Measurements from ENCODE around the gene RAC2.

The RAC2 gene

DNA sequence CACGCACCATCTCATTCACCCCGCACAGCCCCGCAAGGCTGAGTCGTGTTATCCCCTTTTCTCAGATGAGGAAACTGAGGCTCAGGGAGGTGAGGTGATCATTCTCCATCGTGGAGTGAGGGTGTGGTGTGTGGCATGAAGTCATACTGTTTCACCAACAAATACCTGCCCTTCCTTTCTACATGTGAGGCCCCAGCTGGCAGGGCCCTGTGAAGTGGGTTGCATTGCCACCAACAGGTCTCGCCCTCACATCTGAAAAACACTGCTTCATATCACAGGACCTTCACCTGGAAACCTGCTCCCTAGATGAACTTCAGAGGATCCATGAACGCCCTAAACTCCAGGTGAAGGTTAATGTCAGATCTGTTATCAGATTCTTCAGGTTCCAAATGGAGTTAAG, 36.1 kb downstream of the RAC2 start:
- H3K36me3 ChIP-seq (replicated peaks; ENCODE audit: insufficient read depth, low read length), result no peaks in the 10 kb centered on the region
- no peak overlapping the region for H2AFZ ChIP-seq (ENCODE audit: low read length)
- H3K4me3 ChIP-seq (ENCODE audit: low read length), result no peak overlapping the region
- no peaks in the 10 kb centered on the region for H3K79me2 ChIP-seq (ENCODE audit: low read length)
- DNase-seq, result no peak
- no peak overlapping the region for H3K27ac ChIP-seq (ENCODE audit: low read length)
- no peaks in the 10 kb centered on the region for H3F3A ChIP-seq (ENCODE audit: insufficient read depth, low read length)
- no peaks in the 10 kb centered on the region for H3K27me3 ChIP-seq (replicated peaks; ENCODE audit: insufficient read depth, low read length)
- no peaks in the 10 kb centered on the region for H3K4me1 ChIP-seq (ENCODE audit: low read length)
- H3K4me2 ChIP-seq (ENCODE audit: low read depth, low read length), result no peak overlapping the region
- H4K20me1 ChIP-seq (ENCODE audit: insufficient read depth, low read length), result no peaks in the 10 kb centered on the region
- TF ChIP-seq, protein P1, sequence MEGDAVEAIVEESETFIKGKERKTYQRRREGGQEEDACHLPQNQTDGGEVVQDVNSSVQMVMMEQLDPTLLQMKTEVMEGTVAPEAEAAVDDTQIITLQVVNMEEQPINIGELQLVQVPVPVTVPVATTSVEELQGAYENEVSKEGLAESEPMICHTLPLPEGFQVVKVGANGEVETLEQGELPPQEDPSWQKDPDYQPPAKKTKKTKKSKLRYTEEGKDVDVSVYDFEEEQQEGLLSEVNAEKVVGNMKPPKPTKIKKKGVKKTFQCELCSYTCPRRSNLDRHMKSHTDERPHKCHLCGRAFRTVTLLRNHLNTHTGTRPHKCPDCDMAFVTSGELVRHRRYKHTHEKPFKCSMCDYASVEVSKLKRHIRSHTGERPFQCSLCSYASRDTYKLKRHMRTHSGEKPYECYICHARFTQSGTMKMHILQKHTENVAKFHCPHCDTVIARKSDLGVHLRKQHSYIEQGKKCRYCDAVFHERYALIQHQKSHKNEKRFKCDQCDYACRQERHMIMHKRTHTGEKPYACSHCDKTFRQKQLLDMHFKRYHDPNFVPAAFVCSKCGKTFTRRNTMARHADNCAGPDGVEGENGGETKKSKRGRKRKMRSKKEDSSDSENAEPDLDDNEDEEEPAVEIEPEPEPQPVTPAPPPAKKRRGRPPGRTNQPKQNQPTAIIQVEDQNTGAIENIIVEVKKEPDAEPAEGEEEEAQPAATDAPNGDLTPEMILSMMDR (IDR thresholded peaks at IDR 0.05; ENCODE audit: low read length), result no peak
- no peak for TF ChIP-seq EZH2 (optimal IDR thresholded peaks at IDR 0.05; ENCODE audit: low read depth, low read length)
- no peak overlapping the region for H3K9ac ChIP-seq (ENCODE audit: low read length)
- no peaks in the 10 kb centered on the region for H3K9me3 ChIP-seq (replicated peaks; ENCODE audit: insufficient read depth, low read length)
- H3K9me2 ChIP-seq (replicated peaks; ENCODE audit: insufficient read depth, low read length), result no peaks in the 10 kb centered on the region

DNA sequence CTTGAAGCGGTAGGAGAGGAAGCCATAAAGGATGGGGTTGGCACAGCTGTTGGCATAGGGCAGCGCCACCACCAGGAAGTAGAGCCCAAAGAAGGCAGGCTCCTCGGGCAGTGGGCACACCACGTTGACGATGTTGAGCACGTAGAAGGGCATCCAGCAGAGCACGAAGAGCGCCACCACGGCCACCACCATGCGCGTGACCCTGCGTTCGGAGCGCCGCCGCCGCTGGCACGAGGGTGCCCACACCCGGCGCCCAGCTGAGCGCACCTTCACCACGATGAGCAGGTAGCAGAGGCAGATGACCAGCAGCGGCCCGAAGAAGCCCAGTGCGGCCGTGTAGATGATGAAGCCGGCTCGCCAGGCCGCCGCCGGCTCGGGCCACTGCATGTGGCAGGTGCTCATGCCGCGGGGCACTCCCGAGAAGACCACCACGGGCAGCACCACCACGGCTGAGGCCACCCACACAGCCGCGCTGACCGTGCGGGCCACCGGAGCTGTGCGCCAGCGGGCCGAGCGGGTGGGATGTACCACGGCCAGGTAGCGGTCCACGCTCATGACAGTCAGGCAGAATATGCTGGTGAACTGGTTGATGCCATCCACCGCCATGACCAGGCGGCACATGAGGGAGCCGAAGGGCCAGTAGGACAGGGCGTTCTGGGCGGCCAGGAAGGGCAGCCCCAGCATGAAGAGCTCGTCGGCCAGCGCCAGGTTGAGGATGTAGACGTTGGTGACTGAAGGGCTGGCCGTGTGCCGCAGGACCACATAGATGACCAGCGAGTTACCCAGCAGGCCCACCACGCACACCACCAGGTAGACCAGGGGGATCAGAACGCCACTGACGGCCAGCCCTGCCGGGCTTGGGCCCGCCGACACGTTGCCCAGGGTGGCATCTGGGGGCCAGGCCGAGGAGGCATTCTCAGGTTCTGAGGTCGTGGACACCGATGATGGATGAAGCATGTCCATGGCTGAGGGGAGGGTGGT, 36.9 kb downstream of the RAC2 start:
- no peaks in the 10 kb centered on the region for H3K36me3 ChIP-seq (replicated peaks; ENCODE audit: insufficient read depth, low read length)
- no peak overlapping the region for H3K4me2 ChIP-seq (ENCODE audit: low read depth, low read length)
- H3K4me1 ChIP-seq (ENCODE audit: low read length), result no peaks in the 10 kb centered on the region
- H3K27me3 ChIP-seq (replicated peaks; ENCODE audit: insufficient read depth, low read length), result no peaks in the 10 kb centered on the region
- no peaks in the 10 kb centered on the region for H3F3A ChIP-seq (ENCODE audit: insufficient read depth, low read length)
- no peak for DNase-seq
- H2AFZ ChIP-seq (ENCODE audit: low read length), result no peak overlapping the region
- no peak for TF ChIP-seq EZH2 (optimal IDR thresholded peaks at IDR 0.05; ENCODE audit: low read depth, low read length)
- TF ChIP-seq, protein P1 (IDR thresholded peaks at IDR 0.05; ENCODE audit: low read length), result no peak
- TF ChIP-seq EZH2phosphoT487 (IDR thresholded peaks at IDR 0.05; ENCODE audit: low read length), result no peak
- H3K4me3 ChIP-seq (ENCODE audit: low read length), result no peak overlapping the region
- H3K79me2 ChIP-seq (ENCODE audit: low read length), result no peaks in the 10 kb centered on the region
- no peak overlapping the region for H3K9ac ChIP-seq (ENCODE audit: low read length)
- no peaks in the 10 kb centered on the region for H3K9me3 ChIP-seq (replicated peaks; ENCODE audit: insufficient read depth, low read length)
- no peaks in the 10 kb centered on the region for H3K9me2 ChIP-seq (replicated peaks; ENCODE audit: insufficient read depth, low read length)
- no peak overlapping the region for H3K27ac ChIP-seq (ENCODE audit: low read length)
- no peaks in the 10 kb centered on the region for H4K20me1 ChIP-seq (ENCODE audit: insufficient read depth, low read length)

DNA sequence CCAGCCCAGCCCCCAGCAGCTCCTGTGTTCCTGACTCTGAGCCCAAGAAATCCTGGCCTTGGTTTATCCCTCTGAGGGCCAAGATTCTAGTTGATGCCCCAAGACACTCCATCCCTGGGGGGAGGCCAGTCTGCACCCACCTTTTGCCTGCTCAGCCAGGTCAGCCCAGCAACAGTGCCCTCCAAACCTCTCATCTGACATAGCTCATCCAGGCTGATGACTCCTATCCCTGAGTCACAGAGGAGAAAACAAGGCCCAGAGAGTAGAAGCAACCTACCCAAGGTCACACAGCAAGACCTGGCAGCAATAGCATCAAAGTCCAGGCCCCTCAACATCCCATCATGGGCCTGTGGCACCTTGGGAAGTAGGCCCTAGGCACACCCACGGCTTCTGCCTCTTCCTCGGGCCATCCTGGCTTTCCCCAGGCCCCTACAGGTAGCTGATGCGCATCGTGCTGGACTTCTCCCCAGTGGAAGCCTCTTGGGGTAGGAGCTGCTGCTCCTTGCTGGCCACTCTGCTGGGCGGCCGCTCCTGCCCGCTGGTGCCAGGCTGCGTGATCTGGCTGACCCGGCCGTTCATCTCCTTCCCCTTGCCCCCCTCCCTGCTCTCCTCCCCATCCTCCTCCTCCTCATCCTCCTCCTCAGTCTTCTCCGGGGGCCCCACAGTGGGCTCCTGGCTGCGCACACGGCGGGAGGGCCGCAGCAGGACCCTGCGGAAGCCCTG, 37.8 kb downstream of the RAC2 start:
- Histone ChIP-seq H3K9me2 (replicated peaks; ENCODE audit: insufficient read depth, low read length) (no peaks in the 10 kb centered on the region), H3K9ac (ENCODE audit: low read length) (no peak overlapping the region), H3K27ac (ENCODE audit: low read length) (no peak overlapping the region), H3K9me3 (replicated peaks; ENCODE audit: insufficient read depth, low read length) (no peaks in the 10 kb centered on the region), H3K79me2 (ENCODE audit: low read length) (no peaks in the 10 kb centered on the region), H4K20me1 (ENCODE audit: insufficient read depth, low read length) (no peaks in the 10 kb centered on the region), H3K36me3 (replicated peaks; ENCODE audit: insufficient read depth, low read length) (no peaks in the 10 kb centered on the region), H3K27me3 (replicated peaks; ENCODE audit: insufficient read depth, low read length) (no peaks in the 10 kb centered on the region), H3K4me3 (ENCODE audit: low read length) (no peak overlapping the region), H3K4me1 (ENCODE audit: low read length) (no peaks in the 10 kb centered on the region), H2AFZ (ENCODE audit: low read length) (no peak overlapping the region), H3K4me2 (ENCODE audit: low read depth, low read length) (no peak overlapping the region), H3F3A (ENCODE audit: insufficient read depth, low read length) (no peaks in the 10 kb centered on the region)
- DNase-seq, result no peak
- no peak for TF ChIP-seq EZH2 (optimal IDR thresholded peaks at IDR 0.05; ENCODE audit: low read depth, low read length)

Measured in MM.1S (cell line).